ENCODE data around the gene CNTNAP4. TPM values are rescaled to one million over a fixed set of nuclear protein-coding genes. Genes with fewer than 3 reads are reported as not detected.
A peak's percentile ranks its signal among the peaks of the same experiment; 100 is the strongest.

The CNTNAP4 gene
- polyA plus RNA-seq, 1 donor: 2.4 TPM

GRCh38 chr16:76268824-76269223 is 8.4 kb upstream of the CNTNAP4 start:
- Histone ChIP-seq H3K9me3 (ENCODE audit: control insufficient read depth, low read depth, low read length) (no peaks in the 10 kb centered on the region), H3K36me3 (ENCODE audit: control insufficient read depth, insufficient read depth, low read length) (no peaks in the 10 kb centered on the region), H3K27me3 (ENCODE audit: control insufficient read depth, insufficient read depth, low read length) (no peaks in the 10 kb centered on the region), H3K4me1 (ENCODE audit: control insufficient read depth, insufficient read depth, low read length) (no peaks in the 10 kb centered on the region), H3K4me3 (ENCODE audit: low read length) (no peak overlapping the region), H3K27ac (ENCODE audit: low read length) (no peak overlapping the region)
- DNase-seq: no peak
- WGBS (ENCODE audit: insufficient coverage, low lambda C conversion rate): no CpG with 5 or more reads among the region's 1 CpG

DNA sequence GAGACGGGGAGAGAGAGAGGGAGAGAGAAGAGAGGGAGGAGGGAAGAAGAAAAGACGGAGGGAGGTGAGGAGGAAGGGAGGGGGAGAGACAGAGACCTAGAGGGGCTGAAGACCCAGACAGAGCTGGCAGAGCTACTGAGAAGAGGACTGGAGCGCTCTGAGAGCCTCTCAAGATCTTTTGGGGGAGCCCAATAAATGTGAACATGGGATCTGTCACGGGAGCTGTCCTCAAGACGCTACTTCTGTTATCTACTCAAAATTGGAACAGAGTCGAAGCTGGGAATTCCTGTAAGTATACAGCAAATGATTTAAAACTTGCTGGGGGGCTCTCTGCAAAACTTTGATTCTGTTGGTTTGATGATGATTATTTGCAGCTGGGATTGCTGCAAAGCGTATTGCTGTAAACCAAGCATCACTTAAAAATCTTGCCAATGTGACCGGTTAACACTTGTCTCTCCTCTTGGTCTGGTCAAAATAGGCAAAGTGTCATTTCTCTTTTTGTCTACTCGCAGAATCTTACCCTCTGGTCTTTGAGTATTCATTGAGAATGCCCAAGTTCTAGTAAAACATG is 344 bp downstream of the CNTNAP4 start:
- H3K9me3 ChIP-seq (ENCODE audit: control insufficient read depth, low read depth, low read length): no peaks in the 10 kb centered on the region
- no peak overlapping the region for H3K4me3 ChIP-seq (ENCODE audit: low read length)
- H3K36me3 ChIP-seq (ENCODE audit: control insufficient read depth, insufficient read depth, low read length): no peaks in the 10 kb centered on the region
- no peak for DNase-seq
- no peaks in the 10 kb centered on the region for H3K4me1 ChIP-seq (ENCODE audit: control insufficient read depth, insufficient read depth, low read length)
- 39% methylated on average over 4 of the region's 9 CpGs for WGBS (ENCODE audit: insufficient coverage, low lambda C conversion rate)
- H3K27me3 ChIP-seq (ENCODE audit: control insufficient read depth, insufficient read depth, low read length): peaks cover 10% of the 10 kb centered on the region
- no peak overlapping the region for H3K27ac ChIP-seq (ENCODE audit: low read length)

DNA sequence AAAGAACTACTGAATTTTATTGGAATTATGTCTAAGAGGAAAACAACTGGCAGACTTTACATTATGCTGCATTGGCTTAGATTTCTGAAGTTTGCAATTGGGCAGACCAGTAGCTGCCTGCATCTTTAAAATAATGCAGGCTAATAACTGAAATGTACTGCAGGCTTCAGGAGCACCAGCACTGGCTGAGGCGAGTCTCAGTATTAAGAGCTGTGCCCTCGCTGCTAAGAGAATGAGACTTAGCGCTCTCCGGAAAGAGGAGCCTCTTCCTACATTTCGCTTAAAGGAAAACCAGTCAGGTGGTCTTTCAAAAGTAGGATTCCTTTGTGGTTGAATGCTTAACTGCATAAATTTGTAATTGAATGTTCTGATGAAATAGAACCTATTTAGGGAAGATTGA is 885 bp downstream of the CNTNAP4 start:
- Histone ChIP-seq H3K4me3 (ENCODE audit: low read length) (no peak overlapping the region), H3K27ac (ENCODE audit: low read length) (no peak overlapping the region), H3K4me1 (ENCODE audit: control insufficient read depth, insufficient read depth, low read length) (no peaks in the 10 kb centered on the region), H3K27me3 (ENCODE audit: control insufficient read depth, insufficient read depth, low read length) (peaks cover 10% of the 10 kb centered on the region), H3K36me3 (ENCODE audit: control insufficient read depth, insufficient read depth, low read length) (no peaks in the 10 kb centered on the region), H3K9me3 (ENCODE audit: control insufficient read depth, low read depth, low read length) (no peaks in the 10 kb centered on the region)
- WGBS (ENCODE audit: insufficient coverage, low lambda C conversion rate): 100% methylated on average over 1 of the region's 5 CpGs
- no peak for DNase-seq

- peaks cover 10% of the 10 kb centered on the region for H3K27me3 ChIP-seq (ENCODE audit: control insufficient read depth, insufficient read depth, low read length)
- peak in 1 of 2 donors; percentile 4 for DNase-seq
Observed at GRCh38 chr16:76278980-76279379, 1.8 kb downstream of the CNTNAP4 start.

DNA sequence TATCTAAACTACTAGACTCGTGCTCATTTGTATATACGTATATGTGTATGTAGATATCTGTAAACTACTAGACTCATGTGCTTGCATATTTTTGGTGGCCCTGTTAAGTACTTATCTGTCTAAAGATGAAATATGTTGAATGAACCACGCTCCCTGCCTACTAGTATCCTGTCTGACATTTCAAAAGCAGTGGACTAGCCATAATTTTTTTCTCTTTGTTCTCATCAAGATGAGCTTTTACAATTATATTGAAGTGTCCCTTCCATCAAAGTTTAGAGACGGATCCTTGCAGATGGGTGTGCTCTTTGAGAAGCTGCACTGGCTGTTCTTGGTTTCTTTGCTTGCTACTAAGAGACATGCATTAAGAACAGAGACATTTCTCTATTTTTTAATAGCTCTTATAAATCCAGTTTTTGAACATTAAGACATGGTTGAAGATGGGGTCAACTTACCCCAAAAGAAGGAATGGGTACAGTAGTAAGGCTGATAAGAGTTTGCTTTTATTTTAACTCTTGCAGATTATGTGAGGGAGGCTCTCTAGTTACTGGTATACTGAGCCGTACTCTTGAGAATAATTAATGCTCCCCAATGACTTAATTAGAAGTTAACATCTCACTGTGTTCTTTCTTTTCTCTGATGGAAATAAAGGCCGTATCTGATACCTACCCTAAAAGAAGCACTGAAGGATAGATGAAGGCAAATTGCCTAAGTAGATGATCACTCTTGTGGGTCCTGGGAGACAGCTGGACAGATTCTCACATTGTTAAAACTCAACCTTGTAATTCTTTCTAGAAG is 3.4 kb downstream of the CNTNAP4 start:
- Histone ChIP-seq H3K9me3 (ENCODE audit: control insufficient read depth, low read depth, low read length) (no peaks in the 10 kb centered on the region), H3K27ac (ENCODE audit: low read length) (no peak overlapping the region), H3K36me3 (ENCODE audit: control insufficient read depth, insufficient read depth, low read length) (no peaks in the 10 kb centered on the region), H3K4me3 (ENCODE audit: low read length) (no peak overlapping the region), H3K27me3 (ENCODE audit: control insufficient read depth, insufficient read depth, low read length) (peaks cover 10% of the 10 kb centered on the region), H3K4me1 (ENCODE audit: control insufficient read depth, insufficient read depth, low read length) (no peaks in the 10 kb centered on the region)
- 80% methylated on average over 2 of the region's 6 CpGs for WGBS (ENCODE audit: insufficient coverage, low lambda C conversion rate)
- DNase-seq: no peak

More at GRCh38 chr16:76278980-76279379, 1.8 kb downstream of the CNTNAP4 start:
- H3K9me3 ChIP-seq (ENCODE audit: control insufficient read depth, low read depth, low read length): no peaks in the 10 kb centered on the region
- no peak overlapping the region for H3K4me3 ChIP-seq (ENCODE audit: low read length)
- no peaks in the 10 kb centered on the region for H3K36me3 ChIP-seq (ENCODE audit: control insufficient read depth, insufficient read depth, low read length)
- no peaks in the 10 kb centered on the region for H3K4me1 ChIP-seq (ENCODE audit: control insufficient read depth, insufficient read depth, low read length)
- H3K27ac ChIP-seq (ENCODE audit: low read length): no peak overlapping the region

DNA sequence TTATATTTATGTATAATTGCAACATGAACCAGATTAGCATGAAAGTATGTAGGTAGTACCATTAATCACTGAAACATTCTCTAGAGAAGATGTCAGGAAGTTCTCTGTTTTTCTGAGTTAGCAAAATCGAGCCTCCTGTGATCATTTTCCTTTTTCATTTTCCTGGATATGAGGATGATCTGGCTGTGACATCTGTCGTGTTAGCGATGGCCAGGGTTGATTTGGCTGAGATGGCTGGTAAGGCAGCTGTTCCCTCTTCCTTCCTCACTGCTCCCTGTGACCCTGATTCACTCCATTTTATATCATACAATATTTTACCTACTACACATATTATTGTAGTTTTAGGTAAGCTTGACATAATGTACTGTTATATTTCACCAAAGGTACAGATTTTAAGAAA is 10.3 kb downstream of the CNTNAP4 start:
- no CpG with 5 or more reads among the region's 3 CpGs for WGBS (ENCODE audit: insufficient coverage, low lambda C conversion rate)
- Histone ChIP-seq H3K4me3 (ENCODE audit: low read length) (no peak overlapping the region), H3K36me3 (ENCODE audit: control insufficient read depth, insufficient read depth, low read length) (no peaks in the 10 kb centered on the region), H3K9me3 (ENCODE audit: control insufficient read depth, low read depth, low read length) (no peaks in the 10 kb centered on the region), H3K4me1 (ENCODE audit: control insufficient read depth, insufficient read depth, low read length) (no peaks in the 10 kb centered on the region), H3K27ac (ENCODE audit: low read length) (no peak overlapping the region), H3K27me3 (ENCODE audit: control insufficient read depth, insufficient read depth, low read length) (no peaks in the 10 kb centered on the region)
- DNase-seq: no peak

DNA sequence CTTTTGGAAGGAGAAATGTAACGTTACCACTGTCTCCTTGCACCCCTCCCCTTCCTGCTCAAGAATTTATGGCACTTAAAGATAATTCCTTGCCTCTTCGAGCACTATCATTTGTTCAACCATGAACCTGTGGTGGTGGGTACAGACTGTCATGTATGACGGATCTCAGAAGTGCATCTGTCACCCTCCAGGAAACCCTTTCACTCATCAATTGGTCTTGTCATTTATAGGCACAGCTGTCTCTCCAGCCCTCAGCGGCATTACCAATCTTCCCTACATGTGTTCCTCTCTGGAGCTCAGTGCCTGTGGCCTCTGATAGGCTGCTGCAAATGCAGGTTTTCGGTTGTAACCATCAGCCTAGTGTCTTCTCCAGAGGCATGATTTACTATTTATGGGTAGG is 15.0 kb downstream of the CNTNAP4 start:
- H3K4me3 ChIP-seq (ENCODE audit: low read length): no peak overlapping the region
- H3K4me1 ChIP-seq (ENCODE audit: control insufficient read depth, insufficient read depth, low read length): no peaks in the 10 kb centered on the region
- no peak overlapping the region for H3K27ac ChIP-seq (ENCODE audit: low read length)
- DNase-seq: no peak
- H3K36me3 ChIP-seq (ENCODE audit: control insufficient read depth, insufficient read depth, low read length): no peaks in the 10 kb centered on the region
- H3K27me3 ChIP-seq (ENCODE audit: control insufficient read depth, insufficient read depth, low read length): no peaks in the 10 kb centered on the region
- 100% methylated on average over 1 of the region's 5 CpGs for WGBS (ENCODE audit: insufficient coverage, low lambda C conversion rate)
- H3K9me3 ChIP-seq (ENCODE audit: control insufficient read depth, low read depth, low read length): no peaks in the 10 kb centered on the region

DNA sequence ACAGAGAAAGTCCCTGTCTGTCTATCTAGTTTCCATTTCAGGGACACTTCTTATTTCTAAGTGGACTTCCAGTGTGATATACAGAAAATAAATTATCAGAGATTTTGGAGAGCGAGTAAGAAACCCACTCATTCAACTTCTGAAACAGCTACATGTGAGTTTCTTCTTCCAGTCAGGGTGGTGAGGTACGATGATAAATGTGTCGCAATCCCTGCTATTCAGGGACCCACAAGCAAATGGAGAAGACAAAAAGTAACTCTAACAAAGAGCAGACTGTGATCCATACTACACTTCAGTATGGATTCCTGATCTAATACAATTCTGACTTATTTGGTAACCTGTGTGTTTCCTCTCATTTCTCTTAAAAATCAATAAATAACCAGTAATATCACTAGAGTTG is 16.8 kb downstream of the CNTNAP4 start:
- Histone ChIP-seq H3K4me3 (ENCODE audit: low read length) (no peak overlapping the region), H3K4me1 (ENCODE audit: control insufficient read depth, insufficient read depth, low read length) (no peaks in the 10 kb centered on the region), H3K27ac (ENCODE audit: low read length) (no peak overlapping the region), H3K27me3 (ENCODE audit: control insufficient read depth, insufficient read depth, low read length) (no peaks in the 10 kb centered on the region), H3K36me3 (ENCODE audit: control insufficient read depth, insufficient read depth, low read length) (no peaks in the 10 kb centered on the region), H3K9me3 (ENCODE audit: control insufficient read depth, low read depth, low read length) (no peaks in the 10 kb centered on the region)
- no peak for DNase-seq
- WGBS (ENCODE audit: insufficient coverage, low lambda C conversion rate): no CpG with 5 or more reads among the region's 3 CpGs

- no peaks in the 10 kb centered on the region for H3K4me1 ChIP-seq (ENCODE audit: control insufficient read depth, insufficient read depth, low read length)
- WGBS (ENCODE audit: insufficient coverage, low lambda C conversion rate): no CpG with 5 or more reads among the region's 3 CpGs
Observed at GRCh38 chr16:76294396-76295214, 17.4 kb downstream of the CNTNAP4 start.

GRCh38 chr16:76297941-76298340 is 20.7 kb downstream of the CNTNAP4 start:
- no peaks in the 10 kb centered on the region for H3K36me3 ChIP-seq (ENCODE audit: control insufficient read depth, insufficient read depth, low read length)
- H3K4me3 ChIP-seq (ENCODE audit: low read length): no peak overlapping the region
- 85% methylated on average over 3 of the region's 3 CpGs for WGBS (ENCODE audit: insufficient coverage, low lambda C conversion rate)
- H3K27me3 ChIP-seq (ENCODE audit: control insufficient read depth, insufficient read depth, low read length): no peaks in the 10 kb centered on the region
- no peaks in the 10 kb centered on the region for H3K4me1 ChIP-seq (ENCODE audit: control insufficient read depth, insufficient read depth, low read length)
- no peak overlapping the region for H3K27ac ChIP-seq (ENCODE audit: low read length)
- no peaks in the 10 kb centered on the region for H3K9me3 ChIP-seq (ENCODE audit: control insufficient read depth, low read depth, low read length)
- no peak for DNase-seq

More at GRCh38 chr16:76294396-76295214, 17.4 kb downstream of the CNTNAP4 start:
- no peaks in the 10 kb centered on the region for H3K9me3 ChIP-seq (ENCODE audit: control insufficient read depth, low read depth, low read length)
- no peak for DNase-seq
- H3K4me3 ChIP-seq (ENCODE audit: low read length): no peak overlapping the region
- H3K27ac ChIP-seq (ENCODE audit: low read length): no peak overlapping the region
- no peaks in the 10 kb centered on the region for H3K36me3 ChIP-seq (ENCODE audit: control insufficient read depth, insufficient read depth, low read length)
- H3K27me3 ChIP-seq (ENCODE audit: control insufficient read depth, insufficient read depth, low read length): no peaks in the 10 kb centered on the region

Data from large intestine (tissue), 3 donors.